NT2/D1 (cell line): ENCODE results near the gene DCLRE1C.

Experiments
- SUZ12 ChIP-seq: IDR thresholded peaks from 2 replicates; pipeline ENCODE4 v1.6.1; 2011; ENCODE audit not compliant: insufficient read length, insufficient read depth; ENCODE audit errors: extremely low read depth
- YY1 ChIP-seq: IDR thresholded peaks from 2 replicates; pipeline ENCODE4 v1.6.1; 2011; ENCODE audit not compliant: insufficient read length, insufficient read depth
- ZNF274 ChIP-seq: IDR thresholded peaks from 2 replicates; pipeline ENCODE4 v1.6.1; 2011; ENCODE audit warnings: mild to moderate bottlenecking, low read depth, low read length

DNA sequence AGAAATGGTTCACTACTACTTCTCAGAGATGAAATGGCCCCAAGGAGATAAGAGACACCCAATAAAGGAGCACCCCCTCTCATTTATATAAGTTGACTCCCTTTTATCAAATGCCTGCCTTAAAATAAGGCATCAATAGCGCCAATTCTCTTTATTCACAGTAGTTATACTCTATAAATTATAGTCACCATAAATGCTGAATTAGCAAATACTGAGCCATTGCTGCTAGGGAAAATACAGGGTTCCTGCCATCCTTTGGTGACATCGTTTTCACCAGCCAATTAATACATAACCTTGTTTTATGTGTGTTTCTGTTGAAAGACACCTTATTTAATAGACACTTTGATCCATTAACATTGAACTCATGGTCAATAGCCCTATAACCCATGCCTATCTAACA lies 28.6 kb downstream of the DCLRE1C start:
- TF ChIP-seq ZNF274: no peak
- TF ChIP-seq YY1: no peak
- no peak for TF ChIP-seq SUZ12
